NCI-H1092 (cell line): Measurements from ENCODE around the gene PPP3CB.

Experiments used
- DNase-seq: peaks from one replicate; lab custom pipeline; 2025; lab: John Stamatoyannopoulos, UW

Gene PPP3CB

GRCh38 chr10:73495884-73496674 is at the start of gene PPP3CB:
Gene PPP3CB, minus strand, starts transcription at chr10:73496024. Its CDS starts 135 bp downstream, at chr10:73495889.
- DNase-seq = peak; percentile 90

- DNase-seq = no peak
These were observed 49.5 kb upstream of the PPP3CB start for GRCh38 chr10:73545357-73545756.

- no peak for DNase-seq
These were observed 41.9 kb upstream of the PPP3CB start for GRCh38 chr10:73537709-73538108.

GRCh38 chr10:73537288-73537687 is 41.5 kb upstream of the PPP3CB start:
- no peak for DNase-seq

- DNase-seq = no peak
These were observed 39.0 kb upstream of the PPP3CB start for GRCh38 chr10:73534857-73535256.

GRCh38 chr10:73529089-73529832 is 33.4 kb upstream of the PPP3CB start:
- DNase-seq = peak; percentile 58

- DNase-seq = no peak
These were observed 26.4 kb upstream of the PPP3CB start for GRCh38 chr10:73522263-73522662.

GRCh38 chr10:73519336-73519735 is 23.5 kb upstream of the PPP3CB start:
- no peak for DNase-seq

- no peak for DNase-seq
These were observed 21.5 kb upstream of the PPP3CB start for GRCh38 chr10:73517166-73517888.

GRCh38 chr10:73512207-73512743 is 16.5 kb upstream of the PPP3CB start:
- no peak for DNase-seq

- DNase-seq = no peak
These were observed 13.9 kb upstream of the PPP3CB start for GRCh38 chr10:73509695-73510094.

- DNase-seq = no peak
These were observed 10.7 kb upstream of the PPP3CB start for GRCh38 chr10:73506491-73506890.

GRCh38 chr10:73506074-73506473 is 10.2 kb upstream of the PPP3CB start:
- no peak for DNase-seq

GRCh38 chr10:73503037-73503436 is 7.2 kb upstream of the PPP3CB start:
- no peak for DNase-seq

GRCh38 chr10:73501651-73502050 is 5.8 kb upstream of the PPP3CB start:
- no peak for DNase-seq

GRCh38 chr10:73497623-73498022 is 1.8 kb upstream of the PPP3CB start:
- DNase-seq = no peak

- DNase-seq = peak; percentile 59
These were observed 469 bp downstream of the PPP3CB start for GRCh38 chr10:73495226-73495883.

- no peak for DNase-seq
These were observed 973 bp downstream of the PPP3CB start for GRCh38 chr10:73494877-73495225.

- DNase-seq = no peak
These were observed 1.6 kb downstream of the PPP3CB start for GRCh38 chr10:73494213-73494612.

GRCh38 chr10:73493781-73494180 is 2.0 kb downstream of the PPP3CB start:
- DNase-seq = no peak

GRCh38 chr10:73486601-73487000 is 9.2 kb downstream of the PPP3CB start:
- DNase-seq = no peak

- no peak for DNase-seq
These were observed 10.5 kb downstream of the PPP3CB start for GRCh38 chr10:73485320-73485719.
